ENCODE data around the gene RNF207. TPM values are rescaled to one million over a fixed set of nuclear protein-coding genes. Genes with fewer than 3 reads are reported as not detected.

Gene RNF207
- total RNA-seq, 2 donors from 2014 or later = 4.8 to 7.7 TPM

DNA sequence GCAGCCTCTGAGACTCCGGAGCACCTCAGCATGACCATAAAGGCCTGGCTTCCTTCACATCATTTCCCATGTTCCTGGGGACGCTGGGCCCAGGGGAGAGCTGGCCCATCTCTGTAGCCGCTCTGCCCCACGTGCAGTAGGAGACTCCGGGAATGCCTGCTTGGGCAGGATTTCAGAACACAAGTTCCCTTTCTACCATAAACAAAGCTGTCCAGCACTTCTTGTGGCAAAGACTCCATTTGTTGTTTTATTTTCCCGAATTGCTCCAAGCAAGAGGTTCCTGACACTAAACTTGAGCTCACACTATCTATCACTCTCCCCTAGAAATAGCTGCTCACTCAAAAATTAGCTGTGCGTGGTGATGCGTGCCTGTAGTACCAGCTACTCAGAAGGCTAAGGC is 47.7 kb upstream of the RNF207 start:
- Mint-ChIP-seq H3K27me3 (ENCODE audit: insufficient read depth) (no peaks in the 10 kb centered on the region), H3K4me3 (no peak overlapping the region)

DNA sequence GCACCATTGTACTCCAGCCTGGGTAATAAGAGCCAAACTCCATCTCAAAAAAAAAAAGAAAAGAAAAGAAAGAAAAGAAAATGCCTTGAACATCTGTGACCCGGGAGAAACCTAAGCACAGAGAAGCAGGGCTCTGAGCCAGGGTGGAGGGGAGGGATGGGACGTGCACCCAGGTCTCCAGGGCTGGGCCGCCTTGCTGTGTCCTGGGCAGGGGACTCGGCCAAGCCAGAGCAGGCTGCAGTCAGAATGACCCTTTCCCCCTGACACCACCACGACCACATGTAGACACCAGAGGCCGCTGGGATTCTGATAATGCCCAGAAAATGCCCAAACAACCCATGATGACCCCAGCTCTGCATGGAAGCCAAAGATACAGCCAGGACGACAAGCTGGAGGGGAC is 43.6 kb upstream of the RNF207 start:
- no peak for DNase-seq
- no peak overlapping the region for H3K9ac ChIP-seq (ENCODE audit: extremely low read depth, low read length, poor library complexity, severe bottlenecking)
- Mint-ChIP-seq H3K4me3 (no peak overlapping the region), H3K27me3 (ENCODE audit: insufficient read depth) (no peaks in the 10 kb centered on the region), H3K9me3 (no peaks in the 10 kb centered on the region), H3K27ac (no peak overlapping the region), H3K36me3 (ENCODE audit: low read depth) (no peaks in the 10 kb centered on the region), H3K4me1 (peaks cover 9% of the 10 kb centered on the region)
- no peaks in the 10 kb centered on the region for H3K4me1 ChIP-seq (ENCODE audit: control insufficient read depth, insufficient read depth, low read length)
- H3K4me3 ChIP-seq (ENCODE audit: low read length) = no peak overlapping the region
- TF ChIP-seq, protein P1, sequence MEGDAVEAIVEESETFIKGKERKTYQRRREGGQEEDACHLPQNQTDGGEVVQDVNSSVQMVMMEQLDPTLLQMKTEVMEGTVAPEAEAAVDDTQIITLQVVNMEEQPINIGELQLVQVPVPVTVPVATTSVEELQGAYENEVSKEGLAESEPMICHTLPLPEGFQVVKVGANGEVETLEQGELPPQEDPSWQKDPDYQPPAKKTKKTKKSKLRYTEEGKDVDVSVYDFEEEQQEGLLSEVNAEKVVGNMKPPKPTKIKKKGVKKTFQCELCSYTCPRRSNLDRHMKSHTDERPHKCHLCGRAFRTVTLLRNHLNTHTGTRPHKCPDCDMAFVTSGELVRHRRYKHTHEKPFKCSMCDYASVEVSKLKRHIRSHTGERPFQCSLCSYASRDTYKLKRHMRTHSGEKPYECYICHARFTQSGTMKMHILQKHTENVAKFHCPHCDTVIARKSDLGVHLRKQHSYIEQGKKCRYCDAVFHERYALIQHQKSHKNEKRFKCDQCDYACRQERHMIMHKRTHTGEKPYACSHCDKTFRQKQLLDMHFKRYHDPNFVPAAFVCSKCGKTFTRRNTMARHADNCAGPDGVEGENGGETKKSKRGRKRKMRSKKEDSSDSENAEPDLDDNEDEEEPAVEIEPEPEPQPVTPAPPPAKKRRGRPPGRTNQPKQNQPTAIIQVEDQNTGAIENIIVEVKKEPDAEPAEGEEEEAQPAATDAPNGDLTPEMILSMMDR (conservative IDR thresholded peaks at IDR 0.05) = no peak
- no peaks in the 10 kb centered on the region for H3K36me3 ChIP-seq (ENCODE audit: control insufficient read depth, insufficient read depth, low read length)
- no peaks in the 10 kb centered on the region for H3K27me3 ChIP-seq (ENCODE audit: control insufficient read depth, insufficient read depth, low read length, poor library complexity, severe bottlenecking)
- 82 to 85% methylated on average over 4 to 7 of the region's 7 CpGs for WGBS, 2 experiments (ENCODE audit: insufficient coverage in 1 of 2, insufficient read length in 1 of 2)
- no peak overlapping the region for H3K27ac ChIP-seq (ENCODE audit: low read depth, low read length)
- H3K9me3 ChIP-seq (ENCODE audit: control insufficient read depth, low read length) = no peaks in the 10 kb centered on the region

More for the DNA sequence above, 47.7 kb upstream of the RNF207 start:
- Histone ChIP-seq H3K4me1 (ENCODE audit: control insufficient read depth, insufficient read depth, low read length) (no peaks in the 10 kb centered on the region), H3K36me3 (ENCODE audit: control insufficient read depth, insufficient read depth, low read length) (no peaks in the 10 kb centered on the region), H3K27ac (ENCODE audit: low read depth, low read length) (no peak overlapping the region), H3K9ac (ENCODE audit: extremely low read depth, low read length, poor library complexity, severe bottlenecking) (no peak overlapping the region), H3K9me3 (ENCODE audit: control insufficient read depth, low read length) (no peaks in the 10 kb centered on the region), H3K27me3 (ENCODE audit: control insufficient read depth, insufficient read depth, low read length, poor library complexity, severe bottlenecking) (no peaks in the 10 kb centered on the region), H3K4me3 (ENCODE audit: low read length) (no peak overlapping the region)
- Mint-ChIP-seq H3K9me3 (no peaks in the 10 kb centered on the region), H3K27ac (no peak overlapping the region), H3K4me1 (peaks cover 9% of the 10 kb centered on the region), H3K36me3 (ENCODE audit: low read depth) (no peaks in the 10 kb centered on the region)
- DNase-seq = no peak
- TF ChIP-seq, protein P1 (conservative IDR thresholded peaks at IDR 0.05) = no peak
- WGBS, 2 experiments (ENCODE audit: insufficient coverage in 1 of 2, insufficient read length in 1 of 2) = 67 to 74% methylated on average over 3 to 8 of the region's 8 CpGs

DNA sequence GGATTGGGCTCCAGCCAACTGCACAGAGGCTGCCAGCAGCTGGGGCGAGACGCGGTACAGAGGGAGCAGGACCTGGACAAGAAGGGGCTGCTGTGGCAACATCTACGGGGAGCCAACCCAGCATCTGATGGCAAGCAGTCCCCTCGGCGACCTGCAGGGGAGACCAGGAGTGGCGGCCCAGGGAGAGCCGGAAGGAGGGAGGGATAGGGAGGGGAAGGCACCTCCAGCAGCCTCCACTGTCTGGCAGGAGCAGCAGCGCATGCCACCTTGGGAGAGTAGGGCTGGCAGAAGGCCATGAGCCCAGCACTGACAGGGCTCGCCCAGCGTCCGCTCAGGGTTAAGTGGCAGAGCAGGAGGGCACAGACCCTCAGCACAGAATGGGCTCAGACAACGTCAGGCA is 43.1 kb upstream of the RNF207 start:
- H3K9me3 ChIP-seq (ENCODE audit: control insufficient read depth, low read length) = no peaks in the 10 kb centered on the region
- H3K36me3 ChIP-seq (ENCODE audit: control insufficient read depth, insufficient read depth, low read length) = no peaks in the 10 kb centered on the region
- peak; percentile 82 for DNase-seq
- peaks cover 5% of the 10 kb centered on the region for H3K4me1 Mint-ChIP-seq
- H3K4me3 Mint-ChIP-seq = no peak overlapping the region
- no peak overlapping the region for H3K4me3 ChIP-seq (ENCODE audit: low read length)
- no peaks in the 10 kb centered on the region for H3K27me3 ChIP-seq (ENCODE audit: control insufficient read depth, insufficient read depth, low read length, poor library complexity, severe bottlenecking)
- no peaks in the 10 kb centered on the region for H3K4me1 ChIP-seq (ENCODE audit: control insufficient read depth, insufficient read depth, low read length)
- H3K9me3 Mint-ChIP-seq = no peaks in the 10 kb centered on the region
- H3K36me3 Mint-ChIP-seq (ENCODE audit: low read depth) = no peaks in the 10 kb centered on the region
- 72 to 79% methylated on average over 7 to 13 of the region's 13 CpGs for WGBS, 2 experiments (ENCODE audit: insufficient coverage in 1 of 2, insufficient read length in 1 of 2)
- H3K27me3 Mint-ChIP-seq (ENCODE audit: insufficient read depth) = no peaks in the 10 kb centered on the region
- no peak overlapping the region for H3K27ac ChIP-seq (ENCODE audit: low read depth, low read length)
- TF ChIP-seq, protein P1 (conservative IDR thresholded peaks at IDR 0.05) = peak; percentile 53
- no peak overlapping the region for H3K27ac Mint-ChIP-seq
- no peak overlapping the region for H3K9ac ChIP-seq (ENCODE audit: extremely low read depth, low read length, poor library complexity, severe bottlenecking)

Measured in endodermal cell (in vitro differentiated cells).